ENCODE results near the gene DDX20. TPM values are rescaled to one million over a fixed set of nuclear protein-coding genes. Genes with fewer than 3 reads are reported as not detected.
"Not testable (repeated sequence)": the region's sequence is repeated elsewhere in the genome, so short reads cannot be mapped to it uniquely, and the experiment has no call there.

The DDX20 gene
- total RNA-seq, 2 experiments from 2014 or later: 15.3 to 15.9 TPM

- Mint-ChIP-seq H3K4me1 (ENCODE audit: low read depth) (peaks cover 13% of the 10 kb centered on the region), H3K4me3 (peak within 1 kb of the TSS; percentile 82), H3K9me3 (no peaks in the 10 kb centered on the region), H3K36me3 (ENCODE audit: low read depth) (no peaks in the 10 kb centered on the region), H3K27ac (peak within 1 kb of the TSS; percentile 75), H3K27me3 (peaks cover 33% of the 10 kb centered on the region)
- ChIA-PET POLR2A (interaction anchor here (0.9 to 2.9 kb wide), 7 partner anchors 10 to 287 kb away, joined by 3 to 11 read pairs (median 8); no protein-coding TSS in a partner anchor), CTCF (interaction anchor here (0.8 to 5.1 kb wide), 10 partner anchors 8 to 231 kb away, joined by 3 to 47 read pairs (median 6); no protein-coding TSS in a partner anchor)
- intact Hi-C loops (cut with micrococcal nuclease): no loop called here
- peak; percentile 84 for DNase-seq
- TF ChIP-seq, protein P1, sequence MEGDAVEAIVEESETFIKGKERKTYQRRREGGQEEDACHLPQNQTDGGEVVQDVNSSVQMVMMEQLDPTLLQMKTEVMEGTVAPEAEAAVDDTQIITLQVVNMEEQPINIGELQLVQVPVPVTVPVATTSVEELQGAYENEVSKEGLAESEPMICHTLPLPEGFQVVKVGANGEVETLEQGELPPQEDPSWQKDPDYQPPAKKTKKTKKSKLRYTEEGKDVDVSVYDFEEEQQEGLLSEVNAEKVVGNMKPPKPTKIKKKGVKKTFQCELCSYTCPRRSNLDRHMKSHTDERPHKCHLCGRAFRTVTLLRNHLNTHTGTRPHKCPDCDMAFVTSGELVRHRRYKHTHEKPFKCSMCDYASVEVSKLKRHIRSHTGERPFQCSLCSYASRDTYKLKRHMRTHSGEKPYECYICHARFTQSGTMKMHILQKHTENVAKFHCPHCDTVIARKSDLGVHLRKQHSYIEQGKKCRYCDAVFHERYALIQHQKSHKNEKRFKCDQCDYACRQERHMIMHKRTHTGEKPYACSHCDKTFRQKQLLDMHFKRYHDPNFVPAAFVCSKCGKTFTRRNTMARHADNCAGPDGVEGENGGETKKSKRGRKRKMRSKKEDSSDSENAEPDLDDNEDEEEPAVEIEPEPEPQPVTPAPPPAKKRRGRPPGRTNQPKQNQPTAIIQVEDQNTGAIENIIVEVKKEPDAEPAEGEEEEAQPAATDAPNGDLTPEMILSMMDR (IDR thresholded peaks at IDR 0.05): no peak
- peak; percentile 82 for ATAC-seq
Observed at GRCh38 chr1:111739194-111739924, 16.3 kb upstream of the DDX20 start, which contains the start of gene INKA2. Gene INKA2, minus strand, starts transcription at chr1:111739395. Its CDS starts 153 bp downstream, at chr1:111739242.

GRCh38 chr1:111739925-111740765 is 15.6 kb upstream of the DDX20 start:
- TF ChIP-seq, protein P1 (IDR thresholded peaks at IDR 0.05): no peak
- no peak overlapping the region for H3K27ac Mint-ChIP-seq
- H3K27me3 Mint-ChIP-seq: peaks cover 34% of the 10 kb centered on the region
- CTCF ChIA-PET: interaction anchor here (1.4 to 5.1 kb wide), 6 partner anchors 11 to 232 kb away, joined by 5 to 47 read pairs (median 8); no protein-coding TSS in a partner anchor
- H3K9me3 Mint-ChIP-seq: no peaks in the 10 kb centered on the region
- no peak for ATAC-seq
- POLR2A ChIA-PET: interaction anchor here (0.9 to 2.9 kb wide), 3 partner anchors 11 to 232 kb away, joined by 3 to 11 read pairs (median 8); no protein-coding TSS in a partner anchor
- intact Hi-C loops (cut with micrococcal nuclease): loop anchor here (10.0 kb wide), 1 partner anchor 525 kb away; no protein-coding TSS in a partner anchor
- peaks cover 13% of the 10 kb centered on the region for H3K4me1 Mint-ChIP-seq (ENCODE audit: low read depth)
- no peaks in the 10 kb centered on the region for H3K36me3 Mint-ChIP-seq (ENCODE audit: low read depth)
- peak; percentile 23 for DNase-seq
- peak overlapping the region; percentile 82 for H3K4me3 Mint-ChIP-seq

DNA sequence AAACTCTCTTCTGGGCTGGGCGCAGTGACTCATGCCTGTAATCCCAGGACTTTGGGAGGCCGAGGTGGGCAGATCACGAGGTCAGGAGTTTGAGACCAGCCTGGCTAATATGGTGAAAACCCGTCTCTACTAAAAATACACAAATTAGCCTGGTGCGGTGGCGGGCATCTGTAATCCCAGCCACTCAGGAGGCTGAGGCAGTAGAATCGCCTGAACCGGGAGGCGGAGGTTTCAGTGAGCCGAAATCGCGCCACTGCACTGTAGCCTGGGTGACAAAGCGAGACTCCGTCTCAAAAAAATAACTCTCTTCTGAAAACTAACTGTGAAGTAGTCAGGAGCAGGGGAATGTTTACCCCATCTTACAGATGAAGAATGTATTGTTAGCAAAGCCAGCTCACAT is 13.4 kb upstream of the DDX20 start:
- intact Hi-C loops (cut with micrococcal nuclease): loop anchor here (10.0 kb wide), 1 partner anchor 527 kb away; no protein-coding TSS in a partner anchor
- H3K27ac Mint-ChIP-seq; H3K4me3 Mint-ChIP-seq; ATAC-seq; H3K9me3 Mint-ChIP-seq; DNase-seq; H3K36me3 Mint-ChIP-seq (ENCODE audit: low read depth): not testable (repeated sequence)
- POLR2A ChIA-PET: interaction anchor here (1.2 to 1.6 kb wide), 2 partner anchors 13 to 234 kb away, joined by 4 read pairs; no protein-coding TSS in a partner anchor
- Mint-ChIP-seq H3K27me3 (peaks cover 30% of the 10 kb centered on the region), H3K4me1 (ENCODE audit: low read depth) (peaks cover 13% of the 10 kb centered on the region)
- CTCF ChIA-PET: interaction anchor here (0.8 to 2.4 kb wide), 4 partner anchors 8 to 260 kb away, joined by 3 to 14 read pairs (median 8); no protein-coding TSS in a partner anchor

GRCh38 chr1:111742938-111743549 is 12.7 kb upstream of the DDX20 start:
- Mint-ChIP-seq H3K9me3 (no peaks in the 10 kb centered on the region), H3K36me3 (ENCODE audit: low read depth) (no peaks in the 10 kb centered on the region), H3K4me1 (ENCODE audit: low read depth) (peaks cover 6% of the 10 kb centered on the region), H3K27me3 (peaks cover 23% of the 10 kb centered on the region), H3K4me3 (no peak overlapping the region), H3K27ac (no peak overlapping the region)
- intact Hi-C loops (cut with micrococcal nuclease): loop anchor here (10.0 kb wide), 1 partner anchor 528 kb away; no protein-coding TSS in a partner anchor
- ATAC-seq (no peak), DNase-seq (no peak)
- ChIA-PET CTCF (interaction anchor here (0.8 to 2.4 kb wide), 7 partner anchors 8 to 261 kb away, joined by 3 to 14 read pairs (median 5); no protein-coding TSS in a partner anchor), POLR2A (interaction anchor here (1.2 to 1.6 kb wide), 2 partner anchors 12 to 235 kb away, joined by 4 read pairs; no protein-coding TSS in a partner anchor)
- TF ChIP-seq, protein P1 (IDR thresholded peaks at IDR 0.05): no peak
